HTR-8/SVneo (cell line): ENCODE measurements around the gene TXNRD3.

ENCODE experiments used
- DNase-seq: peaks from one replicate; pipeline ENCODE4 v3.0.0; 2011; ENCODE audit warnings: low spot score, mixed read lengths; ENCODE audit not compliant: insufficient read length
- FAIRE-seq: peaks from 2 replicates; lab custom pipeline; 2011; peaks lifted over from hg19 to GRCh38; lab: Jason Lieb, UNC

The TXNRD3 gene

DNA sequence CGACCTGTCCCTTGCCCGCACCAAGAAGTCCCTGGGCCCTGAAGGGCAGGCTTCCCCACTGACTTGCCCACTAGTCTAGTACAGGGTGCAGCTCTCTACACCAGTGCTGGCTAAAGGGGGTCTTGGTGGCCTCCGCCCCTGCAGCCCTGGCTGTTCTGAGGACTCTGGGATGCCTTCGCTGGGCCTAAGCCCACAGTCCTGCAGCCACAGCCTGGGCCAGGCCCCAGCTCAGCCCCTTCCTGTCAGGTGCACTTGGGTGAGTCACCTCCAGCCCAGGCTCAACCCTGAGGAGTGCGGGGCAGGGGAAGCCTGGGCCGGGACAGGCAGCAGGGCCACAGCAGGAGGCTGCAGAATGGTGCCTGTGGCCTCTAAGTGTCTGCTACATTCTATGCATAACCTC lies 97.2 kb downstream of the TXNRD3 start:
- FAIRE-seq: no peak
- DNase-seq: no peak

GRCh38 chr3:126557415-126557745 lies 97.5 kb downstream of the TXNRD3 start:
- DNase-seq (no peak), FAIRE-seq (no peak)
